Astrocyte of the cerebellum (primary cell): ENCODE results near the gene PDE11A.

Experiments
- DNase-seq: peaks from one replicate; pipeline ENCODE4 v3.0.0-alpha.2; 2011; ENCODE audit warnings: low read depth
- H3K4me3 ChIP-seq: 2 replicates; pipeline ENCODE4 v1.5.1; 2011; ENCODE audit warnings: mild to moderate bottlenecking, low read depth, low read length, moderate library complexity
- CTCF ChIP-seq: IDR thresholded peaks from 2 replicates; pipeline ENCODE4 v1.5.1; 2012; ENCODE audit warnings: low read length, low read depth, moderate library complexity, mild to moderate bottlenecking; ENCODE audit errors: missing control alignments
- in situ Hi-C: cut with HindIII; loops from 2 replicates; pipeline ENCODE4 v1.10.0; 2017; ENCODE audit warnings: low sequenced_read_pairs

PDE11A gene

GRCh38 chr2:177668617-177669016, 404.0 kb downstream of the PDE11A start:
- H3K4me3 ChIP-seq: no peak overlapping the region
- in situ Hi-C loops: no loop called here
- no peak for TF ChIP-seq CTCF
- no peak for DNase-seq

DNA sequence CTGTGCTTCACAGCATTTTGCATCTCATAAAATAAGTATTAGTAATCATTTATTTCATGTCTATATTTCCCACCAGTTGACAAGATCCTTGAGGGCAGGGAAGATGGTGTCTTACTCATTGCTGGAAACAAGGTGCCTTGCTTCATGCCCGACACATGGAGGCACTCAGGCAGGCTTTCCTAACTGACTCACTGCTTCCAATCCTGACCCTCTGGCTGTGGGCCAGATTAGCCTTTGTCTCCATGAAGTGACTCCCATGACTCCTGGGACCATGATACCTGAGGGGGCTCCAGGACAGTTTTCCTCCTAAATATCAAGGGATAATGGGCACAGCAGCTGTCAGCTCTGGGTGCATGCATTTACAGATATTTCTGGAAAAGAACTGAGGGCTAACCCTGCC, 405.0 kb downstream of the PDE11A start:
- TF ChIP-seq CTCF: no peak
- no peak for DNase-seq
- H3K4me3 ChIP-seq: no peak overlapping the region
- in situ Hi-C loops: no loop called here

DNA sequence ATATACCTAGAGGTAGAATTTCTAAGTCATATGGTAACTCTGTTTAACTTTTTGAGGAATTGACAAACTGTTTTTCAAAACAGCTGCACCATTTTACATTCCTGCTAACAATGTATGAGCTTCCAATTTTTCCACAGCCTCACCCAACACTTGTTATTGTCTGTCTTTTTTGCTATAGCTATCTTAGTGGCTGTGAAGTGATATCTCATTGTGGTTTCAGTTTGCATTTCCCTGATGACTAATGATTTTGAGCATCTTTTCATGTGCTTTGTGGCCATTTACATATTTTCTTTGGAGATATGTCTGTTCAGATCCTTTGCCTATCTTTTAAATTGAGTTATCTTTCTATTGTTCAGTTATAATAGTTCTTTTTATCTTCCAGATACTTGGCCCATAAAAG, 406.2 kb downstream of the PDE11A start:
- in situ Hi-C loops: no loop called here
- no peak overlapping the region for H3K4me3 ChIP-seq
- no peak for DNase-seq
- TF ChIP-seq CTCF: no peak

DNA sequence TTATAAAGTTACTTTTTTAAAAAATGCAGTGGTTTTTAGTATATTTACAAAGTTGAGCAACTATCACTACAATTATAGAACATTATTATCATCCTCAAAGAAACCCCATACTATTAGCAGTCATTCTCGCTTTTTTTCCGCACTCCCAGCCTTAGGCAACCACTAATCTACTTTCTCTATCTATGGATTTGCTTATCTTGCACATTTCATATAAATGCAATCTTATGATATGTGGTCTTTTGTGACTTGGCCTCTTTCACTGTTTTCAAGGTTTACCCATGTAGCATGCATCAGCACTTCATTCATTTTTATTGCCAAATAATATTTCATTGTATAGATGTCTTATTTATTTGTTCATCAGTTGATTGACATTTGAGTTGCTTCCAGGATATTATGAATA, 406.6 kb downstream of the PDE11A start:
- H3K4me3 ChIP-seq: no peak overlapping the region
- no peak for TF ChIP-seq CTCF
- in situ Hi-C loops: no loop called here
- no peak for DNase-seq

GRCh38 chr2:177665328-177665727, 407.2 kb downstream of the PDE11A start:
- in situ Hi-C loops: no loop called here
- DNase-seq: no peak
- H3K4me3 ChIP-seq: no peak overlapping the region
- no peak for TF ChIP-seq CTCF

DNA sequence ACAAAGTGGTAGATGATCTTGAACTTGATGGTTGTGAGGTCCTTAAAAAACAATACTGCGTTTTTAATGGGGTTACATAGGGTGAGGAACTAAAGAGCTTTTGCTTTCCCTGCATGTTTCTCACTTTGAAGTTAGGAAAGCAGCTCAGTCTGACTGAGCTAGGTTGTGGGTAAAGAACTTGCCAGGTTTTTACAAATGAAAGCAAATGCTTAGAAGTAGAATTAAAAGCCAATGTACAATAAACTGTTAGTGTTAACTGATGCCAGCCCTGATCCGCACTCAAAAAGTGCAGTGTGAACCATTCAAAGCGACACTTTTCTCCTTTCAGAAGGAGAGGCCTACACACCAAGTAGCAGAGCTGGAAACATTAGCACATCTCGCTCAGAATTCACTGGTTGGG, 409.7 kb downstream of the PDE11A start:
- no peak for TF ChIP-seq CTCF
- in situ Hi-C loops: no loop called here
- no peak overlapping the region for H3K4me3 ChIP-seq
- DNase-seq: no peak

- no peak overlapping the region for H3K4me3 ChIP-seq
- DNase-seq: no peak
- no peak for TF ChIP-seq CTCF
- in situ Hi-C loops: no loop called here
Observed at GRCh38 chr2:177660742-177661141, 411.8 kb downstream of the PDE11A start.
